ENCODE data around the gene ZDHHC14. TPM values are rescaled to one million over a fixed set of nuclear protein-coding genes. Genes with fewer than 3 reads are reported as not detected.

Gene ZDHHC14
- total RNA-seq, 4 donors from 2014 or later = 9.1 to 20.6 (median 12.5) TPM

- peaks cover 0 to 6% (median 0%) of the 10 kb centered on the region in 4 donors for H3K4me1 ChIP-seq
- no peaks in the 10 kb centered on the region for H3K27me3 ChIP-seq
- H3K9me3 ChIP-seq = no peaks in the 10 kb centered on the region
- TF ChIP-seq POLR2A (IDR thresholded peaks at IDR 0.05) = no peak
- TF ChIP-seq CTCF (IDR thresholded peaks at IDR 0.05) = no peak
- no peak for DNase-seq
- H3K4me3 ChIP-seq = no peak overlapping the region
- H3K27ac ChIP-seq = no peak overlapping the region
- H3K36me3 ChIP-seq = peaks cover 0 to 5% (median 0%) of the 10 kb centered on the region in 3 donors
Measured at GRCh38 chr6:157546321-157546720, 165.3 kb downstream of the ZDHHC14 start.

- no peak overlapping the region for H3K4me3 ChIP-seq
- DNase-seq = no peak
- H3K4me1 ChIP-seq = peaks cover 0 to 8% (median 0%) of the 10 kb centered on the region in 4 donors
- no peak overlapping the region for H3K27ac ChIP-seq
- no peak for TF ChIP-seq POLR2A (IDR thresholded peaks at IDR 0.05)
- H3K36me3 ChIP-seq = peaks cover 0 to 5% (median 0%) of the 10 kb centered on the region in 3 donors
- H3K27me3 ChIP-seq = no peaks in the 10 kb centered on the region
- no peaks in the 10 kb centered on the region for H3K9me3 ChIP-seq
Measured at GRCh38 chr6:157547112-157547511, 166.1 kb downstream of the ZDHHC14 start.

- Histone ChIP-seq H3K9me3 (no peaks in the 10 kb centered on the region), H3K27ac (peak overlapping the region in 2 of 4 donors; percentile 27 to 65), H3K36me3 (peaks cover 0 to 4% (median 0%) of the 10 kb centered on the region in 3 donors), H3K27me3 (no peaks in the 10 kb centered on the region), H3K4me3 (no peak overlapping the region), H3K4me1 (peaks cover 0 to 8% (median 0%) of the 10 kb centered on the region in 4 donors)
- no peak for TF ChIP-seq CTCF (IDR thresholded peaks at IDR 0.05)
- peak in 1 of 3 donors; percentile 70 for DNase-seq
Measured at GRCh38 chr6:157548635-157549467, 167.9 kb downstream of the ZDHHC14 start.

- no peak for TF ChIP-seq POLR2A (IDR thresholded peaks at IDR 0.05)
- TF ChIP-seq CTCF (IDR thresholded peaks at IDR 0.05) = no peak
- Histone ChIP-seq H3K27me3 (no peaks in the 10 kb centered on the region), H3K9me3 (no peaks in the 10 kb centered on the region), H3K4me1 (peaks cover 0 to 8% (median 0%) of the 10 kb centered on the region in 4 donors), H3K36me3 (no peaks in the 10 kb centered on the region), H3K4me3 (no peak overlapping the region), H3K27ac (peak overlapping the region in 2 of 4 donors; percentile 27 to 65)
- no peak for DNase-seq
Measured at GRCh38 chr6:157549468-157549745, 168.4 kb downstream of the ZDHHC14 start.

GRCh38 chr6:157550114-157550989 lies 169.4 kb downstream of the ZDHHC14 start:
- peaks cover 0 to 8% (median 0%) of the 10 kb centered on the region in 4 donors for H3K4me1 ChIP-seq
- H3K27ac ChIP-seq = peak overlapping the region in 2 of 4 donors; percentile 5 to 65
- no peak for TF ChIP-seq CTCF (IDR thresholded peaks at IDR 0.05)
- TF ChIP-seq POLR2A (IDR thresholded peaks at IDR 0.05) = no peak
- no peaks in the 10 kb centered on the region for H3K36me3 ChIP-seq
- no peaks in the 10 kb centered on the region for H3K27me3 ChIP-seq
- H3K9me3 ChIP-seq = no peaks in the 10 kb centered on the region
- H3K4me3 ChIP-seq = no peak overlapping the region
- DNase-seq = no peak

All from Peyer's patch (tissue), 4 donors.